ENCODE results near the gene SCAND1. TPM values are rescaled to one million over a fixed set of nuclear protein-coding genes. Genes with fewer than 3 reads are reported as not detected.

Gene SCAND1
- total RNA-seq, 4 donors from 2014 or later, result 61.1 to 133 (median 83.4) TPM

- no peaks in the 10 kb centered on the region for H3K27me3 ChIP-seq
- no peaks in the 10 kb centered on the region for H3K9me3 ChIP-seq
- no peak overlapping the region for H3K27ac ChIP-seq
- H3K4me1 ChIP-seq, result no peaks in the 10 kb centered on the region
- peaks cover 0 to 30% (median 0%) of the 10 kb centered on the region in 3 donors for H3K36me3 ChIP-seq
- no peak for DNase-seq
- H3K4me3 ChIP-seq, result no peak overlapping the region
- no peak for TF ChIP-seq CTCF (IDR thresholded peaks at IDR 0.05)
- TF ChIP-seq POLR2A (IDR thresholded peaks at IDR 0.05), result no peak
These were observed 44.0 kb downstream of the SCAND1 start for GRCh38 chr20:35910254-35910653.

GRCh38 chr20:35909796-35910195, 44.5 kb downstream of the SCAND1 start:
- TF ChIP-seq POLR2A (IDR thresholded peaks at IDR 0.05), result no peak
- TF ChIP-seq CTCF (IDR thresholded peaks at IDR 0.05), result no peak
- no peaks in the 10 kb centered on the region for H3K4me1 ChIP-seq
- peaks cover 0 to 27% (median 0%) of the 10 kb centered on the region in 3 donors for H3K36me3 ChIP-seq
- no peaks in the 10 kb centered on the region for H3K27me3 ChIP-seq
- no peaks in the 10 kb centered on the region for H3K9me3 ChIP-seq
- H3K4me3 ChIP-seq, result no peak overlapping the region
- no peak overlapping the region for H3K27ac ChIP-seq
- DNase-seq, result no peak

- DNase-seq, result no peak
- no peak overlapping the region for H3K27ac ChIP-seq
- H3K36me3 ChIP-seq, result peaks cover 0 to 22% (median 0%) of the 10 kb centered on the region in 3 donors
- no peak for TF ChIP-seq CTCF (IDR thresholded peaks at IDR 0.05)
- no peak for TF ChIP-seq POLR2A (IDR thresholded peaks at IDR 0.05)
- H3K4me3 ChIP-seq, result no peak overlapping the region
- no peaks in the 10 kb centered on the region for H3K4me1 ChIP-seq
- no peaks in the 10 kb centered on the region for H3K27me3 ChIP-seq
- H3K9me3 ChIP-seq, result no peaks in the 10 kb centered on the region
These were observed 45.1 kb downstream of the SCAND1 start for GRCh38 chr20:35909176-35909575.

GRCh38 chr20:35908007-35908406, 46.3 kb downstream of the SCAND1 start:
- no peaks in the 10 kb centered on the region for H3K27me3 ChIP-seq
- peaks cover 0 to 10% (median 0%) of the 10 kb centered on the region in 3 donors for H3K36me3 ChIP-seq
- no peaks in the 10 kb centered on the region for H3K4me1 ChIP-seq
- TF ChIP-seq CTCF (IDR thresholded peaks at IDR 0.05), result no peak
- TF ChIP-seq POLR2A (IDR thresholded peaks at IDR 0.05), result no peak
- H3K4me3 ChIP-seq, result no peak overlapping the region
- DNase-seq, result no peak
- H3K27ac ChIP-seq, result no peak overlapping the region
- no peaks in the 10 kb centered on the region for H3K9me3 ChIP-seq

- peaks cover 0 to 5% (median 0%) of the 10 kb centered on the region in 3 donors for H3K36me3 ChIP-seq
- no peak for DNase-seq
- no peak for TF ChIP-seq CTCF (IDR thresholded peaks at IDR 0.05)
- H3K4me1 ChIP-seq, result no peaks in the 10 kb centered on the region
- H3K27ac ChIP-seq, result no peak overlapping the region
- H3K27me3 ChIP-seq, result no peaks in the 10 kb centered on the region
- H3K4me3 ChIP-seq, result no peak overlapping the region
- H3K9me3 ChIP-seq, result no peaks in the 10 kb centered on the region
These were observed 47.1 kb downstream of the SCAND1 start for GRCh38 chr20:35907017-35907701.

Measured in Peyer's patch (tissue), 4 donors.